GM12872 (cell line): ENCODE data around the gene CRY1.

Experiments used
- TF ChIP-seq, protein P1 (sequence below): IDR thresholded peaks from 3 replicates; pipeline ENCODE4 v1.5.1; 2011; ENCODE audit warnings: low read depth, mild to moderate bottlenecking, low read length, moderate library complexity; ENCODE audit not compliant: insufficient read depth

CRY1 gene

DNA sequence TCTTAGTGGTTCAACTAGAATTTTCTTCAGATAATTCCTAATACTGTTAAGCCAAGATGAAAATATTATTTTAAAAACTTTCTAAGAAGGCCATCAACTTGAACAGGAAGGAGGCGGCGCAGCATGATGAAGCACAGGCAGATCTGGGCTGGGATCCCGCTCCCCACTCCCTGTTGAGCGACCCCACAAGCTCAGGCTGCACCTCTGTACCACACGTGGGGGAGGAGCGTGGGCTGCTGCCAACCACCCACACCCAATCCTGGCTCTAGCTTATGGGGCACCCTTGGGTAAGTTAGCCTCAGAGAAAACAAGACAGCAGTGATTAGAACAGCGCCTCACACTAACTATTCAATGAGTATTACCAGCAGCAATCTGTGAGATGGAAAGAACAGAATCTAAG is 112.4 kb downstream of the CRY1 start:
- TF ChIP-seq, protein P1, sequence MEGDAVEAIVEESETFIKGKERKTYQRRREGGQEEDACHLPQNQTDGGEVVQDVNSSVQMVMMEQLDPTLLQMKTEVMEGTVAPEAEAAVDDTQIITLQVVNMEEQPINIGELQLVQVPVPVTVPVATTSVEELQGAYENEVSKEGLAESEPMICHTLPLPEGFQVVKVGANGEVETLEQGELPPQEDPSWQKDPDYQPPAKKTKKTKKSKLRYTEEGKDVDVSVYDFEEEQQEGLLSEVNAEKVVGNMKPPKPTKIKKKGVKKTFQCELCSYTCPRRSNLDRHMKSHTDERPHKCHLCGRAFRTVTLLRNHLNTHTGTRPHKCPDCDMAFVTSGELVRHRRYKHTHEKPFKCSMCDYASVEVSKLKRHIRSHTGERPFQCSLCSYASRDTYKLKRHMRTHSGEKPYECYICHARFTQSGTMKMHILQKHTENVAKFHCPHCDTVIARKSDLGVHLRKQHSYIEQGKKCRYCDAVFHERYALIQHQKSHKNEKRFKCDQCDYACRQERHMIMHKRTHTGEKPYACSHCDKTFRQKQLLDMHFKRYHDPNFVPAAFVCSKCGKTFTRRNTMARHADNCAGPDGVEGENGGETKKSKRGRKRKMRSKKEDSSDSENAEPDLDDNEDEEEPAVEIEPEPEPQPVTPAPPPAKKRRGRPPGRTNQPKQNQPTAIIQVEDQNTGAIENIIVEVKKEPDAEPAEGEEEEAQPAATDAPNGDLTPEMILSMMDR = no peak

DNA sequence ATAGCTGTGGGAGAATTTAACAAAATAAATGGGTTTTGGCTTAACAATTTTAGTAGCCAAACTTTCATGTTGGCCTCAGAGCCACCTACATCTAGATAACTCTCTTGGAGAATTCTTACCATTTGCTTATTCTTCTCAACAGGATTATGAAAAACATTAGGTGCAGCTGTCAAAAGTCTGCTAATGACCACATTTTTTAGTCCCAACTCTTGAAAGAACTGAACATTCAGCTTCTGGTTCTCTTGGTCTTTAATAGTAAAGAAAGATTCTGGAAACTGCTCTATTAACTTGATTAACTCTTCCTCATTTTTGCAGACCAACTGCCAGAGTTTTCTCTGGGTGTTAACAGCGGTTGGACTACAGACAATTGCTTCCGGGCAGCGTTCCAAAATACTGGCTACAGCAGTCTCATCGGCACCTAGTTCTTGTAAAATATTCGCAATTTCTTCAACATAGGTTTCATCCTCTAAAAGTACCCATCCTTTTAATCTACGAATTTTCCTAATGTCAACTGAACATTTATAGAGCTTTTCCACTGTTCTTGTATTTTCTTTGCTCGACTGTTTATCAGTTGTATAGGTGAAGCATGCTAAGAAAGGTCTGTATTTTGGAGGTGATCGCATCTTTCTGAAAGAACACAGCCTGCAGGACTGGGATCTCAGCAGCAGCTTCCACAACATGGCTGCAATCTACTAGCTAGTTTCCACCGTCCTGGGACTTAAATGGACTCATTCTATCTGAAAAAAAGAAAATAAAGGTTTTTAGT is 115.1 kb downstream of the CRY1 start:
- TF ChIP-seq, protein P1 = no peak

DNA sequence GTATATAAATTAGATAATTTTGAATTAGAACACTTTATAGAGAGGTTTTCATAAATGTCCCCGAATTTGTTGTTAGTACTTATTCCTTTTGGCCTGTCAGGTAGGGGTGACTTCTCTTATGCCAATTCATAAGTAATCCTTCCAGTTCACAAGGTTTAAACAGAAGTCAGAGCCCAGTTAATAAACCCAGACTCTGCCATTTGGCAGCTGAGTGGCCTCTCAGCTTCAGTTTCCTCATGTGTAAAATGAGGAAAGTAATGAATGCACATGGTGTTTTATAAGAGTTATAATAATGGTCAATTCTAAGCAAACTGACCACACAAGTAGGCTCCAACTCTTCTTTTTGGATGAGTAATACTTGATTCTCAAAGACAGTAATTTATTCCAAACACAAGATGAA is 116.7 kb downstream of the CRY1 start:
- TF ChIP-seq, protein P1 = no peak

DNA sequence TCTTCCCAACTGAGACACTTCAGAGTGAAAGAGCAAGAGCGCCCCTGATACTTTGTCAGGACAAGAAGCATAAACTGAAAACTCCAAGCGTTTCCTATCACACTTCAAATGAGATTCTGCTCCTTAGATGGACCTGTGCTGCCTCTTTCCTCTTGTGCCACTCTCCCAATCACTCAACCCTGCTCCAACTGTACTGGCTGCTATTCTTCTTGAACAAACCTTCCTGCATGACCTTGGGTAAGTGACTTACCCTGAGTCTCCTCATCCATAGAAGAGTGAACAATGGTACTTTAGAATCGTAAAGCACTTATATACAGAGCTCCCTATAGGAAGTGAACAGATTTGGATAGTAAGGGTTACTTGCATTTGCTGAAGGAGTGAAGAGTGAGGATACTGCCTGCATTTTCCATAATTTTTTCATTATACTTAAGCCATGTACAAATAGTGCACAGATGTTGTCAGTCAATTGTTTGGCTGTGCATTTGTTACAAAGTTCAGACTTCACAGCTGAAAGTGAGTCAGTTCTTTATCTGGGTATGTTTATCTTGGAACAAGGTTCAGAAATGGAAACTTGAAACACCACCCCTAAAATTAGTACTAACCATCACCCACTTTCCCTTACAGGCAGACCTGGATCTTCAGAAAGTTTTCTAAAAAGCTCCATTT is 117.2 kb downstream of the CRY1 start:
- TF ChIP-seq, protein P1 = no peak

DNA sequence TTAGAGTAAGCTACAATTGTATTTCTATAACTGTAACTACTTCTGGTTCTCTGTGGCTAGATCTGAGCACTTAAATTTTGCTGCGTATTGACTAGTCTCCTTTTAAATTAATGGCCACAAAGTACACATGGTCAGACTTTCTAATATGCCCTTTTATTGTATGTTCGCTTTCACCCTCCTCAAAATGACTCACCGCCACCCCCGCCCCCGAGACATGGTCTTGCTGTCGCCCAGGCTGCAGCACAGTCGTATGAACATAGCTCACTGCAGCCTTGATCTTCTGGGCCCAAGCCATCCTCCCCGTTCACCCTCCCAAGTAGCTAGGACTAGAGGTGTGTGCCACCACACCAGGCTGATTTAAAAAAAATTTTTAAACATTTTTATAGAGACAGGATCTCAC is 118.3 kb downstream of the CRY1 start:
- TF ChIP-seq, protein P1 = no peak

DNA sequence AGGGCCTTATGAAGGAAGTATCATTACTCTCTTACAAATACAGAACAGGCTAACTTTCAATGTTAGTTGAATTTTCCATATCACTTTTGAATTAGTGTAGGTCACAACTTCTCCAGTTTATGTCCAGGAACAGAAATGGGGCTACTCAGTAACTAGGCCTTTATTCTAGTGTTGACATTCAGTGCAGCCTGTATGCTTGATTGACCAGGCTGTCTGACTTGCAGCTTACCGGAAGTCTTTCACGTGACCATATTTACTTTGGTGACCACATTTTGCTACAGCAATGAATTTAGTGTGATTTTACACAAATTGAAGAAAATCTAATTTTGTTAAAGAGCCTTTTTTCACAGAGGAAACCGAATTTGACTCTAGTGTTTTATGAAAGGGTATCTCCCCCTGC is 118.8 kb downstream of the CRY1 start:
- TF ChIP-seq, protein P1 = no peak

DNA sequence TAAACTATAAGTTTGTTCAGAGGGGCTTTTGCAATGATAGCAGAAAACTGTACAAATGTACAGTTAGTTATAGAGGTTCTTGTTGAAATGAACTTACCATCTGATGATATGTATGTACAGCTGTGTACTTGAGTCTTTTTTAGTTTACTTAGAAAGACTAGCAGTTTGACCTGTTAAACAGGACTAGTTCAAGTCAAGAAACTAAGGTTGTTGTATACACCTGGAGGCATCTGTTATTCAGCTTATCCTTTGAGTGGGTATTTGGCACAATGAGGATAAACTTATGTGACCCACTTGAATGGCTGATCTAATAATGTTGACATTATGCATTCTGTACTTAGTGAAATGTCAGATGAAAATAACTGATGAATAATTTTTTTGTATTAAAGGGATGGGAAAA is 119.8 kb downstream of the CRY1 start:
- TF ChIP-seq, protein P1 = no peak
